ENCODE data around the gene PDGFC. TPM values are rescaled to one million over a fixed set of nuclear protein-coding genes. Genes with fewer than 3 reads are reported as not detected.

PDGFC gene
- total RNA-seq, 1 experiment from 2014 or later = 4.5 TPM

DNA sequence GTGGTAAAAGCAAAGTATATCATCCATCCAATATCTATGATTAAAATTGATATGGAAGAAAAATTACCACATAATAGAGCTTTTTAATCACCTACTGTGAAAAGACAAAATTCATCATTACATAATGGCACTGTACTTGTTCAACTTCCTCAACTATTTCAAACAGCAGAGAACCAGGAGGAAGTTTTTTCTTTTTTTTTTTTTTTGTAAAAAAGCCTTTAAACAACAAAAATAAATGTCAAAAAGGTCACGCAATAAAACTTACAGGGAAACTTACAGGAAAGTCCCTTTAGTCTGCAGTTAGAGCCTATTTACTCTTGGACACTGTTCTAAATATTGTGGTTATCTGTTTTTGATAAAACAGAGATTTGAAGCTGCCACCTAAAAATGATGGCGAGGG, 4.8 kb downstream of the PDGFC start:
- Histone ChIP-seq H3T11ph (ENCODE audit: low read length) (no peak overlapping the region), H2BK20ac (ENCODE audit: low read depth, low read length, poor library complexity, severe bottlenecking) (no peak overlapping the region), H3K79me2 (ENCODE audit: insufficient read depth, low read length) (no peaks in the 10 kb centered on the region), H2BK5ac (ENCODE audit: insufficient read length, low read length) (no peak overlapping the region), H3K23me2 (ENCODE audit: insufficient read length, low read depth, low read length, poor library complexity, severe bottlenecking) (peaks cover 11% of the 10 kb centered on the region), H3K4me1 (ENCODE audit: insufficient read depth, low read length) (0 out of 2 replicates have a peak, but pooled peaks cover 4% of the 10 kb centered on the region), H3K4ac (ENCODE audit: low read depth, low read length) (no peak overlapping the region), H3K4me2 (ENCODE audit: insufficient read depth, insufficient read length, low read length) (no peak overlapping the region), H3K56ac (ENCODE audit: insufficient read length, low read depth, low read length) (no peak overlapping the region), H3K79me1 (ENCODE audit: insufficient read depth, low read depth, low read length, poor library complexity, severe bottlenecking) (no peaks in the 10 kb centered on the region), H3K9me3 (ENCODE audit: control insufficient read depth, low read depth, low read length) (no peaks in the 10 kb centered on the region), H2AFZ (ENCODE audit: low read length) (no peak overlapping the region), H4K5ac (ENCODE audit: insufficient read length, low read depth, low read length) (no peak overlapping the region), H4K8ac (replicated peaks; ENCODE audit: insufficient read length, low read depth, low read length) (no peak overlapping the region), H3K27me3 (ENCODE audit: insufficient read depth, low read length) (peaks cover 2% of the 10 kb centered on the region; the same call in 1 of the 2 replicates), H3K18ac (ENCODE audit: insufficient read length, low read depth, low read length) (no peak overlapping the region), H3K14ac (ENCODE audit: insufficient read depth, low read length) (no peak overlapping the region), H2BK120ac (ENCODE audit: low read depth, low read length, poor library complexity, severe bottlenecking) (no peak overlapping the region), H2BK15ac (ENCODE audit: low read depth, low read length) (no peak overlapping the region), H3K27ac (ENCODE audit: insufficient read length, low read depth, low read length) (no peak overlapping the region), H2AK5ac (ENCODE audit: insufficient read length, low read length) (no peak overlapping the region), H4K20me1 (ENCODE audit: control insufficient read depth, insufficient read depth, insufficient read length) (no peaks in the 10 kb centered on the region), H2BK12ac (ENCODE audit: insufficient read length, low read depth, low read length) (no peak overlapping the region), H3K9ac (ENCODE audit: extremely low read depth, insufficient read length, low read length) (no peak overlapping the region), H3K23ac (ENCODE audit: insufficient read length, low read depth, low read length) (no peak overlapping the region), H4K91ac (ENCODE audit: insufficient read length, low read depth, low read length) (no peak overlapping the region)
- Mint-ChIP-seq H3K36me3 (ENCODE audit: insufficient read depth in 1 of 3, low read depth in 3 of 3) (no peaks in the 10 kb centered on the region), H3K9me3 (no peaks in the 10 kb centered on the region), H3K27ac (no peak overlapping the region), H3K4me3 (no peak overlapping the region), H3K4me1 (peaks cover 19 to 32% of the 10 kb centered on the region in 2 experiments), H3K27me3 (ENCODE audit: low read depth) (peaks cover 17% of the 10 kb centered on the region)
- no CpG with 5 or more reads among the region's 2 CpGs for WGBS (ENCODE audit: extremely low coverage, insufficient read length, low lambda C conversion rate)
- TF ChIP-seq CTCF (conservative IDR thresholded peaks at IDR 0.05) = no peak
- DNase-seq = no peak
